ENCODE results near the gene MAG.
"Not testable (repeated sequence)": the region's sequence is repeated elsewhere in the genome, so short reads cannot be mapped to it uniquely, and the experiment has no call there.

MAG gene

DNA sequence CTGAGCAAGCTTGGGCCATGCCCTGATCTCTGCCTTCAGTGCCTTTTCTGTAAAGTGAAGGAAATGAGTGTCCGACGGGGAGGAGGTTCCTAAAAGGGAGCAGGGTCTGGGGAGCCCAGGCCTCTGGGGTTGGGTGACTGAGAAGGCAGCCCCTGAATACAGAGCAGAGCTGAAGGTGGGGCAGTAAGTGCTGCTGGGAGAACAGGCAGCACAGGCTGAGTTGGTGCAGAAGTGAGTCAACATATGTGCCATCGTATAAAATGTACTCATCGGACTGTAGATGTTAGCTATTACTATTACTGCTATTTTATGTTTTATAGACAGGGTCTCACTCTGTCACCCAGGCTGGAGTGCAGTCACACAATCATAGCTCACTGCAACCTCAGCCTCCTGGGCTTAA lies 10.7 kb upstream of the MAG start:
- DNase-seq (ENCODE audit: low spot score) = no peak

DNA sequence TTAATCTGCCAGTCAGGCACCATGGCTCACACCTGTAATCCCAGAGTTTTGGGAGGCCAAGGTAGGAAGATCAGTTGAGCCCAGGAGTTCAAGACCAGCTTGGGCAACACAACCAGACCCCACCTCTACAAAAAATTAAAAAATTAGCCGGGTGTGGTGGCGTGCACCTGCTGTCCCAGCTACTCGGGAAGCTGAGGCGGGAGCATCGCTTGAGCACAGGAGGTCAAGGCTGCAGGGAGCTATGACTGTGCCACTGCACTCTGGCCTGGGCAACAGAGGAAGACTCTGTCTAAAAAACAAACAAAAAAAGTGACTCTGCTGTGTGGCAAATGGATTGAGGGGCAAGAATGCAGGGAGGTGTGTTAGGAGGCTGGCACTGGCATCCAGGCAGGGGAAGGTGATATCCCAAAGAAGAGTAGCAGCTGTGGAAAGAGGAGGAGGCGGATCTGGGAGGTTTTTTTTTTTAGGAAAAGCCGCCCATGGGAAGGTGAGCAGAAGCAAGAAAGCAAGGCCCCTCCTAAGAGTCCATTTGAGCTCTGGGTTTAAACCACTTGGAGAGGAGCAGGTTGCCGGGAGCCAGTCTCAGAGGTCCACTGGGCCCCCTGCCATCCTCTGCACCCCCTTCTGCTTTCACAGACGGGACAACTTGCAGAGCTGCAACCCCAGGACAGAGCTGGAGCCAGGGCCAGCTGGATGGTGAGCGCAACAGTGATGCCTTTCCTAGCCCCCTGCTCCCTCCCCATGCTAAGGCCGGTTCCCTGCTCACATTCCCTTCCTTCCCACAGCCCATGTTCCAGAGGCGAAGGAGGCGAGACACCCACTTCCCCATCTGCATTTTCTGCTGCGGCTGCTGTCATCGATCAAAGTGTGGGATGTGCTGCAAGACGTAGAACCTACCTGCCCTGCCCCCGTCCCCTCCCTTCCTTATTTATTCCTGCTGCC lies 7.5 kb upstream of the MAG start:
- no peak for DNase-seq (ENCODE audit: low spot score)

DNA sequence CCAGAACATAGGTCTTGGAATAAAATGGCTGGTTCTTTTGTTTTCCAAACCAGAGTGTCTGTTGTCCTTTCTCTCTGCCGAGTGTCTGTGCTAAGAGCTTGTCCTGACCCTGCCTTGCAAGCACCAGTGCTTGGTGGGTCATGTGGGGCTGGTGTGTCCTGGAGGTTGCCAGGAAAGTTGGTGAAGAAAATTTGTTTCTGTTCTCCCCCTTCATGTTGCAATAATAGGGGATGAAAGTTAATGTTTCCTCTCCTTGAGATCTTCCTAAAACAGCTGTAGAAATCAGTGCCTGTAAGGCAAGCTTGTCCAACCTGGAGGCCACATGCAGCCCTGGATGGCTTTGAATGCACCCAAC lies 6.9 kb upstream of the MAG start:
- DNase-seq (ENCODE audit: low spot score) = no peak

DNA sequence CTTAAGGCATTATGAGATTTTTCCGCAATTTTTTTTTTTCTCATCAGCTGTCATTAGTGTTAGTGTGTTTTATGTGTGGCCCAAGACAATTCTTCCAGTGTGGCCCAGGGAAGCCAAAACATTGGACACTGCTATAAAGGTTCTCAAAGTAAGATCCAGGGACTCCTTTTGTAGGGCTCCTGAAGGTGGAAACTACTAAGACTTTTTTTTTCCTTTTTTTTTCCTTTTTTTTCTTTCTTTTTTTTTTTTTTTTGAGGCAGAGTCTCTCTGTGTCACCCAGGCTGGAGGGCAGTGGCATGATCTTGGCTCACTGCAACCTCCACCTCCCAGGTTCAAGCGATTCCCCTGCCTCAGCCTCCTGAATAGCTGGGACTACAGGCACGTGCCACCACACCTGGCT lies 6.5 kb upstream of the MAG start:
- DNase-seq (ENCODE audit: low spot score) = not testable (repeated sequence)

DNA sequence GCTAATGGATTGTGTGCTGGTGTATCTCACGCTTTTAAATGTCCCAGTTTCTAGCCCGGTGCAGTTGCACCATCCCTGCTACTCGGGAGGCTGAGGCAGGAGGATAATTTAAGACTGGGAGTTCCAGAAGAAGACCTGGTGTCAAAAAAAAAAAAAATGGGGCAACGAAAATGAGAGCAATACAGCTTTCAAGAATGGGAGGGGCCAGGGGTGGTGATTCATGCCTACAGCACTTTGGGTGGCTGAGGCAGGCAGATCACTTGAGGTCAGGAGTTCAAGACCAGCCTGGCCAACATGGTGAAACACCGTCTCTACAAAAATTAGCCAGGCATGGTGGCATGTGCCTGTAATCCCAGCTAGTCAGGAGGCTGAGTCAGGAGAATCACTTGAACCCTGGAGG lies 5.9 kb upstream of the MAG start:
- DNase-seq (ENCODE audit: low spot score) = not testable (repeated sequence)

DNA sequence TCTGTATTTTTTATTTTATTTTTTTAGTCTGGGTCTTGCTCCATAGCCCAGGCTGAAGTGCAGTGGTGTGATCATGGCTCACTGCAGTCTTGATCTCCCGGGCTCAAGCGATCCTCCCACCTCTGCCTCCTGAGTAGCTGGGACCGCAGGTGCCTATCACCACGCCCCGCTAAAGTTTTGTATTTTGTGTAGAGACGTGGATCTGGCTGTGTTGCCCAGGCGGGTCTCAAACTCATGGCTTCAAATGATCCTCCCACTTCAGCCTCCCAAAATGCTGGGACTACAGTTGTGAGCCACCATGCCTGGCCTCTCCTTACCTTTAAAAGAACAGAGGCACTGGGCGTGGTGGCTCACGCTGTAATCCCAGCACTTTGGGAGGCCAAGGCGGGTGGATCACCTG lies 4.2 kb upstream of the MAG start:
- no peak for DNase-seq (ENCODE audit: low spot score)

DNA sequence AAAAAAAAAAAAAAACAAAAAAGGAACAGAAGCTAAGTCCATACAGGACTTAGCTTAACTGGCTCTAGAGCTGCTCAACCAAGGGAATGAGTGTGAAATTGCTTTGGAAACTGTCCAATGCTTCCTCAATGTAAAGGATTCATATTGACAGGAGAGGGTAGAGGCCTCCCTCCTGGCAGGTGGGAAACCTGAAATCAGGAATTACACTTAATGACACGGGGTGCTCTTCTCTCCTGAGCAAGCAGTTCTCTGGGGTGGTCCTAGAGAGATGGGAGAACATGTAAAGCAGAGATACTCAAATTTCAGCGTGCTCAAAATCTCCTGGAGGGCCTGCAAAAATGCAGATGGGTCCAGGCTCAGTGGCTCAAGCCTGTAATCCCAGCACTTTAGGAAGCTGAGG lies 3.6 kb upstream of the MAG start:
- no peak for DNase-seq (ENCODE audit: low spot score)

DNA sequence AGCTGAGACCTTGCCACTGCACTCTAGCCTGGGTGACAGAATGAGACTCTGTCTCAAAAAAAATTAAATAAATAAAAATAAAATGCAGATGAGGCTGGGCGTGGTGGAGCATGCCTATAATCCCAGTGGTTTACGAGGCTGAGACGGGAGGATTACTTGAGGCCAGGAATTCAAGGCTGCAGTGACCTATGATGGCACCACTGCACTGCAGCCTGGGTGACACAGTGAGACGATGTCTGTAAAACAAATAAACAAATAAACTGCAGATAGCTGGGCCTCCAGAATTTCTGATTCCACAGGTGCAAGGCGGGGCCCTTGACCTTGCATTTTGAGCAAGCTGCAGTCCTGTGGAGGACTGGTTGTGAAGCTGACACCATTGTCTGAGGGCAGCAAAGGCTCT lies 3.1 kb upstream of the MAG start:
- no peak for DNase-seq (ENCODE audit: low spot score)

DNA sequence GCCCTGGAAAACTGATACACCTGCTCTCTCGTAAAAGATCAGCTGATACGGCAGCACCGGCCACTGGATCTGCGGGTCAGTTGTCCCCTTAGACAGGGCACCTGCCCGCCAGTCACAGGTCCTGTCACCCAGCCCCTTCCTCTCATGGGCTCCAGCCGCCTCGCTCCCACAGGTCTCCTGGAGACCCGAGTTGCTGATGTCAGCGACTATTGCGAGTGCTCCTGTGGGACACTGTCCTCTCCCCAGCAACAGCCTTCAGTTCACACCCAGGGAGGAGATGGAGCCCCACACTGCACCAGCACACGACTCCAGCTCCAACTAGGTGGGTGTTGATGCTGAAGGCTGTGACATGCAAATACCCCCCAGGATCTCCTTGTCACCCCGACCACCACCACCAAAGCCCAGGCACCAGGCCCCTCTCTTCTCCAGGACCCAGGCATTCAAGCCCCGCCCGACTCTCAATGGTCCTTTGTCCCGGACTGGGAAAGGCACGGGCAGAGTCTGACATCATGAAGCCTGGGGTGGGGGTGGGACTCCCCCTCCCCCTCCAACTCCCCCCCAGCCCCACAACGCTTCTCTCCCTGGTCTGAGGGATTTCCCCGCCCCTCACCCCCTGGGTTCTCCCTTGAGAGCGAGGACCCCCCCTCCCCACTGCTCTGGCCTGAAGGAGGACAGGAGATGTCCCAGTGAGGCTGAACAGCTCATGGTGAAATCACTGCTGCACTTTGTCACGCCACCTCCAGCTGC lies 1.4 kb upstream of the MAG start:
- DNase-seq (ENCODE audit: low spot score) = no peak

DNA sequence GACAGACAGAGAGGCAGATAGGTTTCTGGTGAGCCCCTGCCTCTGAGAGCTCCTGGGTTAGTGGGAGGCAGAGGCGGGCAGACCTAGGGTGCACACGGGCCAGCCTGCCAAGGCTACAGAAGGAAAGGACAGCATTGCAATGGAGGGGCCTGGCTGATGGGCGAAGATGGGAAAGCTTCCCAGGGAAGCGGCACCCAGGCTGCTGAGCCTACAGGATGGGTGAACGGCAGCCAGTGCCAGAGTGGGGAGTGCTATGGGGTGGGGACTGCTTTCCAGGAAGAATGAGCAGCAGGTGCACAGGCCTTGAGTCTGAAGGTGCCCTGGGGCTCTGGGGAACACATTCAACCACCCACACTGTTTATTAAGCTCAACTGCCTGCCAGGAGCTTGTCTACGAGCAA lies 702 bp upstream of the MAG start:
- DNase-seq (ENCODE audit: low spot score) = no peak

DNA sequence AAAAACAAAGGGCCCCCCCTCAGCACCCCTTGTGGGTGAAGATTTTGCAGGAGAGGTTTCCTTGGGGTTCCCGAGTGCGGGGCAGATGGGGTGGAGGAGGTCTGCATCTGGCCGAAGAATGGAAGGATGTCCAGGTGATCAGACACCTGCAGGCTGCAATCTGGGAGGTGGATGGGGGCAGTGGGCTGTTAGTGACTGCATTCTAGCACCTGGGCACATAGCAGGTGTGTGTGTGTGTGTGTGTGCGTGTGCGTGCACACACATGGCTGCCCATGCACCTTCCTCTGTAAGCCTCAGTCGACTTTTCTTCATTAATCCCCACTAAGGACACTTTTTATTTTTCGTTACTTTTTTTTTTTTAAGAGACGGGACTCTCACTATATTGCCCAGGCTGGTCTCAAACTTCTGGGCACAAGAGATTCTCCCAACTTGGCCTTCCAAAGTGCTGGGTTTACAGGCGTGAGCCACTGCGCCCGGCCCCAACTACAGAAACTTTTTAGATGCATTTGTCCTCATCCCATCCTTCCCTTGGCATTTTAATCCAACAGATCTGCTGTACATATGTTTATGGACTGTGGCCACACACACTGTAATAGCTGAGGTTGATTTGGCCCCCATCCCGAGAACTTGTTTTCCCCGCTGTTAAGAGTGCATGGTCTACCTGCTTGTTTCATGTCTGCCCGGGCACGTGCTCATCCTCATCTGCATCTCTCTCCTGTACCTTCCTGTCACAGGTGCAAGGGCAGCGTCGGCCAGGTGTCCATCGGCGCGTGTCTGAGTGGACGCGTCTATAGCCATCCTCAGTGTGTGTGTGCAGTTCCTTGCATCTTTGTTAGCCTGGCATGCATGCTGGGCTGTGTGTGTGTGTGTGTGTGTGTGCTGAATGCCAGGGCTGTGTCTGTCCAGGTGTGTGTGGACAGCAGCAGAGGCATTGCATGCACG lies 731 bp downstream of the MAG start:
- DNase-seq (ENCODE audit: low spot score) = no peak

DNA sequence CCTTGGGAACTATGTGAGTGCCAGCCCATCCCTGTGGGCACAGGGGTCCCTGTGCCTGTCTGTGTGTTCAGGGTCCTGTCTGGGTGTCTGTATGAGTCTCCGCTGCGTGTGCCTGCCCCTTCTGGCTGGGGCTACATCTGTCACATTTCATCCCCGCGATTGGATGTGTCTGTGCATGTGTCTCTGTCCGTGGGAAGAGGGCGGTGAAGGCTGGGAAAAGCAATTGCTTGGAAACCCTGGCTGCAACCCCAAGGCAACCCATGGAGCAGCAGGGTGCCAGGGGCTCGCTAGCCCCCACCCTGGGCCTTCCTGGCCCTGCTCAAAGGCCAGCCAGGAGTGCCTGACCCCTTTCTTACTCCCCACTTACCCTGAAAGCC lies 1.4 kb downstream of the MAG start:
- no peak for DNase-seq (ENCODE audit: low spot score)

DNA sequence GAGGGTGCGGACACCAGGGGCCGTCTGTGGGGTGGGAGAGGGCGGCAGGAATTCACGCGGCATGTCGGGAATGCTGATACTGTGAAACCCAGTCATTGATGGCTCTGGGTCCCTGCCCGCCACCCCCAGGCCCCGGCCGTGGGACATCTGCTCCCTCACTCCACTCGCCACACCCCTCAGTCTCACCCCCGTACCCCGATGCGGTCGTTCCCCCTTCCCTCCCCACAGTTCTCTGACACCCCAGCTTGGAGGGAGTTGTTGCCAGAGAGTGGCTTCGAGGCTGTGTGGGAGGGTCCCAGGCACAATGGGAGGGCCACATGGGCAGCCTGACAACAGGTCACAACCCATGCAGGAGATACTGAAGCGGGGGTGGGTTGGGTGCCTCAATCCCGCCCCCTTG lies 1.8 kb downstream of the MAG start:
- DNase-seq (ENCODE audit: low spot score) = no peak

DNA sequence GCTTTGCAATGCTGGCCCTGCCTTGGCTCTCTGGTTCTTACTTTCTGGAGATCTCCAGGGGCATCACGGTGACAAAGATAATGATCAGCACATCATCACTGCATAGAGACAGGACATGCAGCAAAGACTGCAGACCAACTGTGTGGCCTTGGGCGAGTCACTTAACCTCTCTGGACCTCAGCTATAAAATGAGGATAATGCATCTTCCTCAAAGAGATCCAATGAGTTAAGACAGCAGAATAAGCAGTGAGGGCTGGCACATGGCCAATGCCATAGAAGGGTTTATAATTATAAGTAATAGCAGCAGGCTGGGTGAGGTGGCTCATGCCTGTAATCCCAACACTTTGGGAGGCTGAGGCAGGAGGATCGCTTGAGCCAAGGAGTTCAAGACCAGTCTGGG lies 2.4 kb downstream of the MAG start:
- no peak for DNase-seq (ENCODE audit: low spot score)

DNA sequence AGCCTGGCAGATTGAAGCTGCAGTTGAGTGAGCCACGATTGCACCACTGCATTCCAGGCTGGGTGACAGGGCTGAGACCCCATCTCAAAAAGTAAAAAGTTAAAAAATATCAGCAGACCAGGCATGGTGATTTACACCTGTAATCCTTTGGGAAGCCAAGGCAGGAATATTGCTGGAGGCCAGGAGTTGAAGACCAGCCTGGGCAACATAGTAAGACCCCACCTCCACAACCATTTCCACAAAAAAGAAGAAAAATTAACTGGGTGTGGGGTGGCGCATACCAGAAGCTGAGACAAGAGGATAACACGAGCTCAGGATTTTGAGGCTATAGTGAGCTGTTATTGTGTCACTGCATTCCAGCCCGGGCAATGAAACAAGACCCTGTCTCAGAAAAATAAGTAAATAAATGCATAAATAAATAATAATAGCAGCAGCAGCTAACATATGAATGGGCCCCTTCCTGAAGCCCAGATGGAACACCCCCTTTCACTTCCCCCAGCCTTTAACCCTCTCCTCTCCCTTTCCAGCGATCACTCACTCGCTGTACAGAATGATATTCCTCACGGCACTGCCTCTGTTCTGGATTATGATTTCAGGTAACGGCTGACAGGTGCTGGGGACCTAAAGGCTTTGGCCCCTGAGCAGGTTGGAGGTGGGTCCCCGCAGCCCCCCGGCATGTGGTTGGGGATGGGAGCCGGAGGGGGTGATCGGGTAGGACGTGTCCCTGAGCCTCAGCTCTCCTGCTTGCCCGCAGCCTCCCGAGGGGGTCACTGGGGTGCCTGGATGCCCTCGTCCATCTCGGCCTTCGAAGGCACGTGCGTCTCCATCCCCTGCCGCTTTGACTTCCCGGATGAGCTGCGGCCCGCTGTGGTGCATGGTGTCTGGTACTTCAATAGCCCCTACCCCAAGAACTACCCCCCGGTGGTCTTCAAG lies 3.2 kb downstream of the MAG start:
- DNase-seq (ENCODE audit: low spot score) = no peak

DNA sequence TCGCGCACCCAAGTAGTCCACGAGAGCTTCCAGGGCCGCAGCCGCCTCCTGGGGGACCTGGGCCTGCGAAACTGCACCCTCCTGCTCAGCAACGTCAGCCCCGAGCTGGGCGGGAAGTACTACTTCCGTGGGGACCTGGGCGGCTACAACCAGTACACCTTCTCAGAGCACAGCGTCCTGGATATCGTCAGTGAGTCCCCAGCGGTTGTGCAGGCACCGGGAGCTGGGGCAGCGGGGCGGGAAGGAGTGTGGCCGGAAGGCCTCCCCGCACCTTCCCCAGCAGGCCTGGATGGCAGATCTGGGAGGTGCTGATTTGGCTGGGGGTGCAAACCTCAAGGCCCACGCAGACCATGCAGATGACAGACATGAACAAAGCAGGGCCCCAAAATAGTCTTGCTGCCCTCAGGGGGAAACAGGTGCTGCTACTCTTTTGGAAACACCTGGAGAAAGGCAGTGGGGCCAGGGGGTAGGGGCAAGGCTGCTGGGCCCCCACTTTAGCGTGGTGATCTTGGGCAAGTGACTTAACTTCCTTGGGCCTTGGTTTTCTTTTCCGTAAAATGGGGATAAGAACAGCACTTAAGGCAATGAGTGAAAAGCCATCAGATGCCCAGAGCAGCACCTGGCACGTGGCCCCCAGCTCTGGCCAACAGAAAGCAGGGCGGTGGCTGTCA lies 4.0 kb downstream of the MAG start:
- DNase-seq (ENCODE audit: low spot score) = no peak

DNA sequence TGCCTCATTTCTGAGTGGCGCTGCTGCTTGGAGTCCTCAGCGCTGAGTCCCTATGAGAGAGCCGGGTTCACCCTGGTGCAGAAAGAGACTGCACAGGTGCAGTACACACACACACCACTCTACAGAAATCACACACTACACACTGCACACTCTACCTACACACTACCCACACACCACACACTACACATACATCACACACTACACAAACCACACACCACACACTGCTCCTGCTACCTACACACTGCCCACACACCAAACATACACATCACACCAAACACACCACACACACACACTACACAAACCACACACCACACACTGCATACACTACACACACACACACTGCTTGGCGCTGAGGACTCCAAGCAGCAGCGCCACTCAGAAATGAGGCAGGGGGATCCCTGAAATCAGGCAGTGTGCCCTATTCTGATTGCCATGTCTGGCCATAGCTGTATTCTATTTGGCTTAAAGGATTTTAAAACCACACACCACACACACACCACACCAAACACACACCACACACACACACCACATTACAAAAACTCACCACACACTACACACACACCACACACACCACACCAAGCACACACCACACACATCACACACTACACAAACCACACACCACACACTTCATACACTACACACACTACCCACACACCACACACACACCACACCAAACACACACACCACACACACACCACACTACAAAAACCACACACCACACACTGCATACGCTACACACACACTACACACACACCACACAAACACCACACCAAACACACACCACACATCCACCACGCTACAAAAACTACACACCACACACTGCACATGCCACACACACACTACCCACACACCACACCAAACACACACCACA lies 4.9 kb downstream of the MAG start:
- DNase-seq (ENCODE audit: low spot score) = no peak

DNA sequence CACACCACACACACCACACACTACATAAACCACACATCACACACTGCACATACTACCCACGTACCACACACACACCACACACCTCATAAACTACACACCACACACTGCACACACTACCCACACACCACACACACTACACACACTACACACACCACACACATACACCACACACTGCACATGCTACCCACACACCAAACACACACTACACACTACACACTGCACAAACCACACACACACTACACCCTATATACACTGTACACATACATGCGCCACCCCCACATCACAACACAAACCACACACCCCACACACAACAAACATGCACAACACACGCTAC lies 5.5 kb downstream of the MAG start:
- DNase-seq (ENCODE audit: low spot score) = no peak

DNA sequence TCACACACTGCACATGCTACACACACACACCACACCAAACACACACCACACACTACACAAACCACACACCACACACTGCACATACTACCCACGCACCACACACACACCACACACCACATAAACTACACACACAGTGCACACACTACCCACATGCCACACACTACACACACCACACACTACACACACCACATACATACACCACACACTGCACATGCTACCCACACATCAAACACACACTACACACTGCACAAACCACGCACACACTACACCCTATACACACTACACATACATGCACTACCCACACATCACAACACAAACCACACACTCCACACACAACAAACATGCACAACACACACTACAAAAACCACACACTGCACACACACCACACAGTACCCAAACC lies 6.0 kb downstream of the MAG start:
- DNase-seq (ENCODE audit: low spot score) = no peak

DNA sequence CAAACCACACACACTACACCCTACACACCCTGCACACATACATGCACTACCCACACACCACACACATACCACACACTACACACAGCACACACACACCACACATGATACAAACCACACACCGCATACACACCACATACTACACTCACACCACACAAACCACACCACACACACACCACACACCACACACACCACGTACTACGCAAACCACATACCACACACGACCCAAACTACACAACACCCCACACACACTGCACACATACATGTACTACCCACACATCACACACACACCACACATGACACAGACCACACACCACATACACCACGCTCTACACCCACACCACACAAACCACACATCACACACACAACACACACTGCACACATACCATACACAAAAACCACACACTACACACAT lies 6.6 kb downstream of the MAG start:
- no peak for DNase-seq (ENCODE audit: low spot score)

Measured in hematopoietic multipotent progenitor cell treated with erythropoietin and hydrocortisone succinate and interleukin-3 and kit ligand, for 15 days (in vitro differentiated cells).